WTC11 (cell line): Measurements from ENCODE around the gene LY6G5B. TPM values are rescaled to one million over a fixed set of nuclear protein-coding genes. Genes with fewer than 3 reads are reported as not detected.

Source experiments
- ATAC-seq: fragments of 200-7000 bp; cut with Tn5 transposase; 2 replicates; pipeline ENCODE4 v1.10.0; 2021; ENCODE audit warnings: mild to moderate bottlenecking, moderate library complexity
- CTCF ChIA-PET: fragments of 300-600 bp; sonication (Branson Sonifier 250); formaldehyde crosslinking; loops from one replicate; lab custom pipeline; 2021; ENCODE audit warnings: antibody characterized with exemption; lab: Charles Lee
- POLR2A ChIA-PET: fragments of 350-600 bp; sonication (Branson Sonifier 250); formaldehyde crosslinking; loops from one replicate; lab custom pipeline; 2021; ENCODE audit warnings: antibody characterized with exemption; lab: Charles Lee
- DNase-seq: peaks from one replicate; pipeline ENCODE4 v3.0.0; 2021; ENCODE audit warnings: low spot score
- H3K27ac Mint-ChIP-seq: 2 replicates; pipeline ENCODE4 v1.8.0; 2021; ENCODE audit warnings: mixed read lengths
- H3K27me3 Mint-ChIP-seq: 2 replicates; pipeline ENCODE4 v1.8.0; 2021; ENCODE audit warnings: low read depth, mild to moderate bottlenecking, moderate library complexity, mixed read lengths
- H3K36me3 Mint-ChIP-seq: 2 replicates; pipeline ENCODE4 v1.8.0; 2021; ENCODE audit warnings: mixed read lengths
- H3K4me1 Mint-ChIP-seq: 2 replicates; pipeline ENCODE4 v1.8.0; 2022; ENCODE audit warnings: mixed read lengths
- H3K4me3 Mint-ChIP-seq: 2 replicates; pipeline ENCODE4 v1.8.0; 2021; ENCODE audit warnings: mild to moderate bottlenecking, moderate library complexity, mixed read lengths
- H3K9me3 Mint-ChIP-seq: 2 replicates; pipeline ENCODE4 v1.8.0; 2021; ENCODE audit warnings: mixed read lengths
- ATF2 ChIP-seq: sonication (generic); formaldehyde crosslinking; IDR thresholded peaks from 2 replicates; pipeline ENCODE4 v1.8.1; 2022; ENCODE audit warnings: low read depth, missing genetic modification reagents, borderline replicate concordance
- CREB1 ChIP-seq: sonication (generic); formaldehyde crosslinking; IDR thresholded peaks from 2 replicates; pipeline ENCODE4 v1.8.0; 2023; ENCODE audit warnings: mild to moderate bottlenecking, missing genetic modification reagents
- E2F1 ChIP-seq: sonication (generic); formaldehyde crosslinking; IDR thresholded peaks from 2 replicates; pipeline ENCODE4 v1.8.0; 2022; ENCODE audit warnings: mild to moderate bottlenecking, missing genetic modification reagents
- FOXP1 ChIP-seq: sonication (generic); formaldehyde crosslinking; IDR thresholded peaks from 2 replicates; pipeline ENCODE4 v1.8.0; 2022; ENCODE audit warnings: missing genetic modification reagents, mild to moderate bottlenecking, moderate library complexity, borderline replicate concordance
- FOXP4 ChIP-seq: sonication (generic); formaldehyde crosslinking; IDR thresholded peaks from 2 replicates; pipeline ENCODE4 v1.8.0; 2022; ENCODE audit warnings: mild to moderate bottlenecking, missing genetic modification reagents
- IRF1 ChIP-seq: sonication (generic); formaldehyde crosslinking; IDR thresholded peaks from 2 replicates; pipeline ENCODE4 v1.8.0; 2023; ENCODE audit warnings: missing genetic modification reagents
- MXD4 ChIP-seq: fragments of 250-450 bp; sonication (Bioruptor Pico); IDR thresholded peaks from 2 replicates; pipeline ENCODE4 v1.8.0; 2021; ENCODE audit warnings: mild to moderate bottlenecking, moderate library complexity, borderline replicate concordance
- MYBL2 ChIP-seq: sonication (generic); formaldehyde crosslinking; IDR thresholded peaks from 2 replicates; pipeline ENCODE4 v1.8.1; 2023; ENCODE audit warnings: mild to moderate bottlenecking, moderate library complexity, missing genetic modification reagents
- NR1H2 ChIP-seq: sonication (generic); formaldehyde crosslinking; IDR thresholded peaks from 2 replicates; pipeline ENCODE4 v1.9.0; 2021; ENCODE audit warnings: mild to moderate bottlenecking, moderate library complexity, missing genetic modification reagents
- PREB ChIP-seq: sonication (generic); formaldehyde crosslinking; IDR thresholded peaks from 2 replicates; pipeline ENCODE4 v1.8.1; 2022; ENCODE audit warnings: mild to moderate bottlenecking, missing genetic modification reagents, moderate library complexity, borderline replicate concordance
- SMAD3 ChIP-seq: sonication (generic); formaldehyde crosslinking; IDR thresholded peaks from 2 replicates; pipeline ENCODE4 v1.8.0; 2022; ENCODE audit warnings: missing genetic modification reagents, mild to moderate bottlenecking, borderline replicate concordance
- SP1 ChIP-seq: sonication (generic); formaldehyde crosslinking; conservative IDR thresholded peaks from 2 replicates; pipeline ENCODE4 v1.8.1; 2022; ENCODE audit warnings: missing genetic modification reagents
- ZMAT4 ChIP-seq: fragments of 250-450 bp; sonication (Bioruptor Pico); IDR thresholded peaks from 2 replicates; pipeline ENCODE4 v1.9.0; 2021; ENCODE audit warnings: mild to moderate bottlenecking
- ZNF232 ChIP-seq: sonication (generic); formaldehyde crosslinking; IDR thresholded peaks from 2 replicates; pipeline ENCODE4 v1.8.0; 2022; ENCODE audit warnings: mild to moderate bottlenecking, missing genetic modification reagents
- ZNF263 ChIP-seq: sonication (generic); formaldehyde crosslinking; IDR thresholded peaks from 2 replicates; pipeline ENCODE4 v1.8.1; 2022; ENCODE audit warnings: low read depth, mild to moderate bottlenecking, moderate library complexity, missing genetic modification reagents
- ZNF396 ChIP-seq: fragments of 250-450 bp; sonication (Bioruptor Pico); IDR thresholded peaks from 2 replicates; pipeline ENCODE4 v1.8.0; 2021; ENCODE audit warnings: mild to moderate bottlenecking, moderate library complexity, borderline replicate concordance
- total RNA-seq: library from RNA; stranded (reverse); gene quantifications from 3 replicates; pipeline ENCODE4 v1.2.3, GENCODE V29; 2021
- TF ChIP-seq, protein P1 (sequence below): sonication (generic); formaldehyde crosslinking; IDR thresholded peaks from 2 replicates; pipeline ENCODE4 v1.8.1; 2022; ENCODE audit warnings: mild to moderate bottlenecking, moderate library complexity, missing genetic modification reagents

Gene LY6G5B
- total RNA-seq, 1 experiment from 2014 or later = 15.7 TPM

GRCh38 chr6:31689249-31690110 lies 19.7 kb downstream of the LY6G5B start:
- DNase-seq (peak; percentile 69), ATAC-seq (peak; percentile 86)
- TF ChIP-seq MXD4 (CRISPR knock-in tag) (no peak), ZNF232 (CRISPR knock-in tag) (no peak), SMAD3 (CRISPR knock-in tag) (no peak), CREB1 (CRISPR knock-in tag) (no peak), ZMAT4 (no peak), NR1H2 (CRISPR knock-in tag) (no peak), IRF1 (no peak), SP1 (CRISPR knock-in tag) (no peak), ZNF263 (CRISPR knock-in tag) (no peak), ZNF396 (no peak)
- TF ChIP-seq, protein P1, sequence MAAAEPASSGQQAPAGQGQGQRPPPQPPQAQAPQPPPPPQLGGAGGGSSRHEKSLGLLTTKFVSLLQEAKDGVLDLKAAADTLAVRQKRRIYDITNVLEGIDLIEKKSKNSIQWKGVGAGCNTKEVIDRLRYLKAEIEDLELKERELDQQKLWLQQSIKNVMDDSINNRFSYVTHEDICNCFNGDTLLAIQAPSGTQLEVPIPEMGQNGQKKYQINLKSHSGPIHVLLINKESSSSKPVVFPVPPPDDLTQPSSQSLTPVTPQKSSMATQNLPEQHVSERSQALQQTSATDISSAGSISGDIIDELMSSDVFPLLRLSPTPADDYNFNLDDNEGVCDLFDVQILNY (CRISPR knock-in tag) = no peak
- Mint-ChIP-seq H3K9me3 (no peaks in the 10 kb centered on the region), H3K27me3 (no peaks in the 10 kb centered on the region), H3K4me1 (no peaks in the 10 kb centered on the region), H3K4me3 (no peak overlapping the region), H3K27ac (no peak overlapping the region), H3K36me3 (peaks cover 15% of the 10 kb centered on the region)
- POLR2A ChIA-PET = interaction anchor here (1.3 kb wide), 1 partner anchor 14 kb away, joined by 4 read pairs; no protein-coding TSS in a partner anchor
- CTCF ChIA-PET = interaction anchor here (0.5 to 2.2 kb wide), 33 partner anchors 9 to 488 kb away, joined by 3 to 20 read pairs (median 4); partner anchors contain the start of genes ABHD16A, APOM, ATP6V1G2 and C6orf47

GRCh38 chr6:31690231-31691077 lies 20.7 kb downstream of the LY6G5B start:
- no peak for DNase-seq
- no peak overlapping the region for H3K4me3 Mint-ChIP-seq

GRCh38 chr6:31691078-31691463 lies 21.3 kb downstream of the LY6G5B start:
- no peak overlapping the region for H3K27ac Mint-ChIP-seq
- no peaks in the 10 kb centered on the region for H3K27me3 Mint-ChIP-seq
- H3K36me3 Mint-ChIP-seq = peaks cover 20% of the 10 kb centered on the region
- no peaks in the 10 kb centered on the region for H3K9me3 Mint-ChIP-seq
- DNase-seq (no peak), ATAC-seq (no peak)
- no peaks in the 10 kb centered on the region for H3K4me1 Mint-ChIP-seq
- ChIA-PET POLR2A (no interaction called here), CTCF (interaction anchor here (0.9 to 2.2 kb wide), 4 partner anchors 22 to 79 kb away, joined by 3 to 13 read pairs (median 4); no protein-coding TSS in a partner anchor)
- H3K4me3 Mint-ChIP-seq = no peak overlapping the region
- TF ChIP-seq E2F1 (CRISPR knock-in tag) (no peak), MYBL2 (CRISPR knock-in tag) (no peak), FOXP4 (CRISPR knock-in tag) (no peak), PREB (CRISPR knock-in tag) (no peak), CREB1 (CRISPR knock-in tag) (no peak)

More at GRCh38 chr6:31690231-31691077, 20.7 kb downstream of the LY6G5B start:
- H3K27ac Mint-ChIP-seq = no peak overlapping the region
- no peaks in the 10 kb centered on the region for H3K4me1 Mint-ChIP-seq
- H3K36me3 Mint-ChIP-seq = peaks cover 19% of the 10 kb centered on the region
- no peaks in the 10 kb centered on the region for H3K9me3 Mint-ChIP-seq
- ChIA-PET CTCF (interaction anchor here (0.5 to 2.2 kb wide), 35 partner anchors 10 to 487 kb away, joined by 3 to 20 read pairs (median 4); partner anchors contain the start of genes ABHD16A, APOM, ATP6V1G2 and C6orf47), POLR2A (interaction anchor here (1.3 kb wide), 1 partner anchor 13 kb away, joined by 4 read pairs; no protein-coding TSS in a partner anchor)
- no peaks in the 10 kb centered on the region for H3K27me3 Mint-ChIP-seq
- TF ChIP-seq ATF2 (no peak), FOXP1 (CRISPR knock-in tag) (no peak), ZNF232 (CRISPR knock-in tag) (no peak)
- ATAC-seq = no peak
